Spleen (tissue), 7 donors: ENCODE data around the gene NRIP3.

Source experiments
- CTCF ChIP-seq, 11 experiments: fragments of 200-600 bp in 7 of 11; fragments of 450-650 bp in 4 of 11; sonication (generic) in 4 of 11; IDR thresholded peaks in 8 of 11; conservative IDR thresholded peaks in 3 of 11; 1 replicate in 7 of 11; 2 replicates in 4 of 11; pipeline versions ENCODE4 v1.4.0 to v1.8.0; 2016 to 2021; ENCODE audit warnings: antibody characterized with exemption in 11 of 11, inconsistent platforms in 4 of 11, mild to moderate bottlenecking in 1 of 11
- POLR2AphosphoS5 ChIP-seq, 3 donors: sonication (generic); formaldehyde crosslinking; IDR thresholded peaks; one replicate each; pipeline ENCODE4 v1.5.1; 2017; ENCODE audit warnings: antibody characterized with exemption in 3 of 3
- donor health status: DM: no; HTN: no; CAD: no; lungs with moderate emphysema.
- donor health status: DM: no; HTN: no; CAD: no.
- donor health status: DM: no; HTN: no; CAD: no.

- TF ChIP-seq CTCF (IDR thresholded peaks at IDR 0.05 in 8 of 11, conservative IDR thresholded peaks at IDR 0.05 in 3 of 11) (no peak), POLR2AphosphoS5 (IDR thresholded peaks at IDR 0.05) (no peak)
These were observed 36.6 kb upstream of the NRIP3 start for GRCh38 chr11:9040410-9040809.
